ENCODE results near the gene KMT5B.

Gene KMT5B

DNA sequence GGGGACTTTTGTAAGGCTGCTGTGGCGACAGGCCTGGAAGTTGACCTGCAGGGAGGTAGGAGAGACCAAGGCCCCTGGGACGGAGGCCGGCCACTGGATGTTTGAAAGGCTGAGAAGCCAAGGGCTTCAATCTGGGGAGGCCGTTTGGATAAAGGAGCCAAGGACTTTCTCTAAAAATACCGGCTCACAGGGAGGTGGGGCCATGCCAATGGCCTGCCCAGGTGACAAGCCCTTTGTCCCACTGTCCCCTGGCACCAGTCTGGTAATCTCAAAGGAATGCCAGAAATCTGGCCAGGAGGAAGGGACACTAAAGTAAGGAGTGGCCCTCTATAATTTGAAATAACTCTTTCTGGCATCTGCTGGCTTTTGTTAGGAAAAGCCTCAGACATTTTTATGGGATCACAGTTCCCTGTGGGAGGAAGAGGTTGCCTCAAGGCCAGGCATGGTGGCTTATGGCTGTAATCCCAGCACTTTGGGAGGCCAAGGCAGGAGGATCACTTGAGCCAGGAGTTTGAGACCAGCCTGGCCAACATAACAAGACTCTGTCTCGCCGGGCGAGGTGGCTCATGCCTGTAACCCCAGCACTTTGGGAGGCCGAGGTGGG is 90.1 kb downstream of the KMT5B start:
- Histone ChIP-seq H3K9me2 (replicated peaks; ENCODE audit: low read depth, low read length) (no peaks in the 10 kb centered on the region), H3K4me2 (ENCODE audit: low read depth, low read length, poor library complexity, severe bottlenecking) (no peak overlapping the region), H3K4me3 (ENCODE audit: low read length, poor library complexity, severe bottlenecking) (no peak overlapping the region), H2AFZ (ENCODE audit: low read length) (no peak overlapping the region), H3K36me3 (ENCODE audit: insufficient read depth, low read length) (no peaks in the 10 kb centered on the region), H3F3A (ENCODE audit: low read depth) (no peaks in the 10 kb centered on the region), H3K9me3 (ENCODE audit: insufficient read depth, low read depth, low read length) (no peaks in the 10 kb centered on the region), H3K79me2 (ENCODE audit: insufficient read depth, low read length) (peaks cover 24% of the 10 kb centered on the region), H4K20me1 (ENCODE audit: insufficient read depth, low read length, poor library complexity, severe bottlenecking) (peaks cover 23% of the 10 kb centered on the region), H3K27me3 (ENCODE audit: insufficient read depth, low read length, poor library complexity, severe bottlenecking) (no peaks in the 10 kb centered on the region), H3K9ac (ENCODE audit: low read depth, low read length, poor library complexity, severe bottlenecking) (no peak overlapping the region), H3K4me1 (ENCODE audit: insufficient read depth, low read length, poor library complexity, severe bottlenecking) (peaks cover 20% of the 10 kb centered on the region)
- no peak for TF ChIP-seq EZH2phosphoT487 (IDR thresholded peaks at IDR 0.05; ENCODE audit: borderline replicate concordance)
- TF ChIP-seq, protein P1, sequence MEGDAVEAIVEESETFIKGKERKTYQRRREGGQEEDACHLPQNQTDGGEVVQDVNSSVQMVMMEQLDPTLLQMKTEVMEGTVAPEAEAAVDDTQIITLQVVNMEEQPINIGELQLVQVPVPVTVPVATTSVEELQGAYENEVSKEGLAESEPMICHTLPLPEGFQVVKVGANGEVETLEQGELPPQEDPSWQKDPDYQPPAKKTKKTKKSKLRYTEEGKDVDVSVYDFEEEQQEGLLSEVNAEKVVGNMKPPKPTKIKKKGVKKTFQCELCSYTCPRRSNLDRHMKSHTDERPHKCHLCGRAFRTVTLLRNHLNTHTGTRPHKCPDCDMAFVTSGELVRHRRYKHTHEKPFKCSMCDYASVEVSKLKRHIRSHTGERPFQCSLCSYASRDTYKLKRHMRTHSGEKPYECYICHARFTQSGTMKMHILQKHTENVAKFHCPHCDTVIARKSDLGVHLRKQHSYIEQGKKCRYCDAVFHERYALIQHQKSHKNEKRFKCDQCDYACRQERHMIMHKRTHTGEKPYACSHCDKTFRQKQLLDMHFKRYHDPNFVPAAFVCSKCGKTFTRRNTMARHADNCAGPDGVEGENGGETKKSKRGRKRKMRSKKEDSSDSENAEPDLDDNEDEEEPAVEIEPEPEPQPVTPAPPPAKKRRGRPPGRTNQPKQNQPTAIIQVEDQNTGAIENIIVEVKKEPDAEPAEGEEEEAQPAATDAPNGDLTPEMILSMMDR (conservative IDR thresholded peaks at IDR 0.05; ENCODE audit: low read length), result no peak

DNA sequence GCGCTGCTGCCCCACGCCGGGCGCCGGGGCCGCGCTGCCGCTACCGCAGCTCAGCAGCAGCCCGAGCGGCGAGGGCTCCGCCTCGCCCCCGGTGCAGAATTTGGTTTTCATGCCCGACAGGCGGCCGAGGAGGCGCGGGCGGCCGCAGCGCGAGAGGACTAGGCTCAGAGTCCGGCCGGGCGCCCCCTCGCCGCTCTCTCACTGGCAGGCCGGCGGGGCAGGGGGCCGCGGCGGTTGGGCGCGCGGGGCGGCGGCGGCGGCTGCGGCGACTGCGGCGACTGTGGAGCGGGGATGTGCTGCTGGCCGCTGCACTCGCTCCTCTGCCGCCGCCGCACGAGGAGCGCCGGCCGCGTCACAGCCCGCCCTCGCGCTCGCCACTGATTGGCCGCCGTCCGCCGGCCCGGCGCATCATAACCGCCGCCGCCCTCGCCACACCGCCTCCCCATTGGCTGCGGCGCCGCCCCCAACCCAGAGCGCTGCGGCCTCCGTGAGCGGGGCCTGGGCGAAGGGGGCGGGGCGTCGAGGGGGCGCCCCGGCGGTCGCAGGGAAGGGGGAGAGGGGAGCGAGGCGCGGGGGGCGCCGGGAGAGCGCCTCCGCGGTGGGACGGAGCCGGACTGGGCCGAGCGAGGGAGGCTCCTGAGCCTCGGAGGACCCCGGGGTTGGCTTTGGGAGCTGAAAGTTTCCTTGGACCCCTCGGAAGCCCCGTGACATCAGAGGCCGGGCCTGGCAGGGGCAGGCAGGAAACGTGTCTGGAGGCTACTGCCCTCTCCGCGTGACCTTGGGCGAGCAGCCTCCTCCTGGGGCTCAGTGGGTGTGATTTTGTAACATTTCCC is 91.8 kb downstream of the KMT5B start, which contains the start of gene CHKA:
TSS of gene CHKA (minus strand) at position 322 of the 833 bp plus-strand sequence. CDS start at position 111, 211 bp downstream.
- Histone ChIP-seq H3K4me1 (ENCODE audit: insufficient read depth, low read length, poor library complexity, severe bottlenecking) (peaks cover 36% of the 10 kb centered on the region), H2AFZ (ENCODE audit: low read length) (peak within 1 kb of the TSS; percentile 74), H3K27me3 (ENCODE audit: insufficient read depth, low read length, poor library complexity, severe bottlenecking) (no peaks in the 10 kb centered on the region), H3K9me2 (replicated peaks; ENCODE audit: low read depth, low read length) (no peaks in the 10 kb centered on the region), H3F3A (ENCODE audit: low read depth) (no peaks in the 10 kb centered on the region), H3K4me2 (ENCODE audit: low read depth, low read length, poor library complexity, severe bottlenecking) (peak within 1 kb of the TSS; percentile 87), H3K4me3 (ENCODE audit: low read length, poor library complexity, severe bottlenecking) (peak within 1 kb of the TSS; percentile 78), H3K79me2 (ENCODE audit: insufficient read depth, low read length) (peaks cover 42% of the 10 kb centered on the region), H3K9ac (ENCODE audit: low read depth, low read length, poor library complexity, severe bottlenecking) (peak within 1 kb of the TSS; percentile 80), H3K9me3 (ENCODE audit: insufficient read depth, low read depth, low read length) (no peaks in the 10 kb centered on the region), H4K20me1 (ENCODE audit: insufficient read depth, low read length, poor library complexity, severe bottlenecking) (peaks cover 40% of the 10 kb centered on the region), H3K36me3 (ENCODE audit: insufficient read depth, low read length) (no peaks in the 10 kb centered on the region)
- TF ChIP-seq, protein P1 (conservative IDR thresholded peaks at IDR 0.05; ENCODE audit: low read length), result no peak
- TF ChIP-seq EZH2phosphoT487 (IDR thresholded peaks at IDR 0.05; ENCODE audit: borderline replicate concordance), result no peak

DNA sequence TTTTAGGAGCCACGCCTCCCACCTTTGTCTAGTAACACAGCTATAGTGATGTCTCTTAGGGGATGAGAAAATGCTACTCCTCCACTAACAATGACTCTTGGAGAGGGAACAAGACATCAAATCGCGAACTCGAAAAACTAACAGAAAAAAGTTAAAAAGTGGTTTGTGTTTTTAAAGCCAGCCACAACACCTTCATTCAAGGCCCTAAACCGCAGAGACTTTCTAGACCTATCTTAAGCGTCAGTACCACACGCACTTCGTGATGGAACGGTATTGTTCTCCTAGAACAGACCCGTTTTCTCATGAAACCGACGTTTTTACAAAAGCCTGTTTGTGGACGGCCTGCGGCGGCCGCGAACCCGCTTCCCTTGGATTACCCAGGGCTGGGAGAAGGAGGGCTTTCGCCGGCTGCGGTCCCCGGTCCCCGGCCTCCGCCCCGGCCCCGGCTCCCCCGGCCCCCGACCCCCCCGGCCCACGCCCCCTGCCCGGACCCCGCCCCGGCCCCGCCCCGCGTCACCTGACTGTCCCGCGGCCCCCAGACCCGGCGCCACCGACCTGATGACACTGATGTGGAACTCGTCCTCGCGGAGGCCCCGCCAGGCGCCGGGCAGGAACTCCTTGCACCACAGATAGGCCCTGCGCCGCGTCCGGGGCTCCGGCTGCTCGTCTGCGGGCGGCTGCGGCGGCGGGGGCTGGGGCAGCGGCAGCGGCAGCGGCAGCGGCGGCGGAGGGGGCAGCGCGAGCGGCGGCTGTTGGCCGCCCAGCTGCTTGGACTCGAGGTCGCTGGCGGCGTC is 92.6 kb downstream of the KMT5B start:
- no peaks in the 10 kb centered on the region for H3K9me3 ChIP-seq (ENCODE audit: insufficient read depth, low read depth, low read length)
- TF ChIP-seq, protein P1 (conservative IDR thresholded peaks at IDR 0.05; ENCODE audit: low read length), result no peak
- no peak for TF ChIP-seq EZH2phosphoT487 (IDR thresholded peaks at IDR 0.05; ENCODE audit: borderline replicate concordance)
- H3K36me3 ChIP-seq (ENCODE audit: insufficient read depth, low read length), result no peaks in the 10 kb centered on the region
- H2AFZ ChIP-seq (ENCODE audit: low read length), result no peak overlapping the region
- H4K20me1 ChIP-seq (ENCODE audit: insufficient read depth, low read length, poor library complexity, severe bottlenecking), result peaks cover 48% of the 10 kb centered on the region
- peaks cover 50% of the 10 kb centered on the region for H3K79me2 ChIP-seq (ENCODE audit: insufficient read depth, low read length)
- H3K9me2 ChIP-seq (replicated peaks; ENCODE audit: low read depth, low read length), result no peaks in the 10 kb centered on the region
- H3K4me3 ChIP-seq (ENCODE audit: low read length, poor library complexity, severe bottlenecking), result peak overlapping the region; percentile 78
- no peaks in the 10 kb centered on the region for H3K27me3 ChIP-seq (ENCODE audit: insufficient read depth, low read length, poor library complexity, severe bottlenecking)
- peak overlapping the region; percentile 87 for H3K4me2 ChIP-seq (ENCODE audit: low read depth, low read length, poor library complexity, severe bottlenecking)
- H3F3A ChIP-seq (ENCODE audit: low read depth), result no peaks in the 10 kb centered on the region
- peaks cover 44% of the 10 kb centered on the region for H3K4me1 ChIP-seq (ENCODE audit: insufficient read depth, low read length, poor library complexity, severe bottlenecking)
- peak overlapping the region; percentile 72 for H3K9ac ChIP-seq (ENCODE audit: low read depth, low read length, poor library complexity, severe bottlenecking)
